HEK293 (cell line): ENCODE data around the gene CDC42BPA.

Experiments used
- CTCF ChIA-PET: fragments of 350-600 bp; formaldehyde crosslinking; extraction: SDS; loops from one replicate; lab custom pipeline; 2021; ENCODE audit warnings: antibody characterized with exemption; lab: Yijun Ruan, JAX
- POLR2A ChIA-PET: fragments of 300-600 bp; formaldehyde crosslinking; extraction: SDS; loops from one replicate; lab custom pipeline; 2020; ENCODE audit warnings: antibody characterized with exemption, inconsistent platforms; lab: Yijun Ruan, JAX
- H3K27ac ChIP-seq: fragments of 200-500 bp; sonication (Bioruptor generic); 2 replicates; pipeline ENCODE4 v1.5.1; 2014; ENCODE audit warnings: low read depth, low read length, control low read depth, inconsistent platforms; ENCODE audit errors: extremely low read depth
- H3K36me3 ChIP-seq, 2 experiments: fragments of 200-500 bp in 1 of 2; sonication (Bioruptor generic) in 1 of 2; 1 replicate in 1 of 2; 2 replicates in 1 of 2; pipeline ENCODE4 v1.5.1; 2014 to 2017; ENCODE audit warnings: inconsistent platforms in 2 of 2, low read length in 2 of 2; ENCODE audit not compliant: control insufficient read depth in 2 of 2, insufficient read depth in 1 of 2
- H3K4me1 ChIP-seq: fragments of 200-500 bp; sonication (Bioruptor generic); 2 replicates; pipeline ENCODE4 v1.5.1; 2014; ENCODE audit warnings: mild to moderate bottlenecking, low read length, inconsistent platforms; ENCODE audit not compliant: control insufficient read depth, insufficient read depth
- H3K4me3 ChIP-seq: 2 replicates; pipeline ENCODE4 v1.5.1; 2011; ENCODE audit warnings: low read depth, mild to moderate bottlenecking, control low read depth, low read length, moderate library complexity
- H3K9me3 ChIP-seq: fragments of 200-500 bp; sonication (Bioruptor generic); 2 replicates; pipeline ENCODE4 v1.5.1; 2014; ENCODE audit warnings: low read depth, low read length, inconsistent platforms; ENCODE audit not compliant: control insufficient read depth, insufficient read depth
- ATF2 ChIP-seq: fragments of 450-650 bp; formaldehyde crosslinking; IDR thresholded peaks from 2 replicates; pipeline ENCODE4 v1.5.1; 2016; ENCODE audit warnings: missing biosample characterization, missing genetic modification characterization, low read depth
- INSM2 ChIP-seq: fragments of 450-650 bp; formaldehyde crosslinking; IDR thresholded peaks from 2 replicates; pipeline ENCODE4 v1.5.1; 2016; ENCODE audit warnings: missing biosample characterization, missing genetic modification characterization
- KLF10 ChIP-seq: fragments of 450-650 bp; IDR thresholded peaks from 2 replicates; pipeline ENCODE4 v1.5.1; 2018; ENCODE audit warnings: missing biosample characterization, mild to moderate bottlenecking, missing genetic modification characterization
- KLF7 ChIP-seq: fragments of 450-650 bp; formaldehyde crosslinking; IDR thresholded peaks from 2 replicates; pipeline ENCODE4 v1.5.1; 2016; ENCODE audit warnings: missing biosample characterization, missing genetic modification characterization, borderline replicate concordance
- KLF8 ChIP-seq: fragments of 450-650 bp; formaldehyde crosslinking; IDR thresholded peaks from 2 replicates; pipeline ENCODE4 v1.5.1; 2016; ENCODE audit warnings: missing biosample characterization, missing genetic modification characterization
- MZF1 ChIP-seq: fragments of 450-650 bp; formaldehyde crosslinking; IDR thresholded peaks from 2 replicates; pipeline ENCODE4 v1.5.1; 2017; ENCODE audit warnings: missing biosample characterization, missing genetic modification characterization, borderline replicate concordance
- PRDM6 ChIP-seq: fragments of 450-650 bp; formaldehyde crosslinking; IDR thresholded peaks from 2 replicates; pipeline ENCODE4 v1.5.1; 2017; ENCODE audit warnings: missing biosample characterization, missing genetic modification characterization
- SP7 ChIP-seq: fragments of 450-650 bp; formaldehyde crosslinking; IDR thresholded peaks from 2 replicates; pipeline ENCODE4 v1.5.1; 2016; ENCODE audit warnings: missing biosample characterization, missing genetic modification characterization
- ZEB2 ChIP-seq: fragments of 450-650 bp; formaldehyde crosslinking; IDR thresholded peaks from 2 replicates; pipeline ENCODE4 v1.5.1; 2016; ENCODE audit warnings: missing biosample characterization, missing genetic modification characterization
- ZNF18 ChIP-seq: fragments of 450-650 bp; formaldehyde crosslinking; IDR thresholded peaks from 2 replicates; pipeline ENCODE4 v1.5.1; 2016; ENCODE audit warnings: missing biosample characterization, missing genetic modification characterization
- ZNF211 ChIP-seq: fragments of 450-650 bp; formaldehyde crosslinking; IDR thresholded peaks from 2 replicates; pipeline ENCODE4 v1.5.1; 2016; ENCODE audit warnings: low read depth, missing biosample characterization, missing genetic modification characterization
- ZNF266 ChIP-seq: fragments of 450-650 bp; formaldehyde crosslinking; IDR thresholded peaks from 2 replicates; pipeline ENCODE4 v1.5.1; 2016; ENCODE audit warnings: missing biosample characterization, missing genetic modification characterization, low read depth
- ZNF362 ChIP-seq: fragments of 450-650 bp; formaldehyde crosslinking; IDR thresholded peaks from 2 replicates; pipeline ENCODE4 v1.5.1; 2016; ENCODE audit warnings: missing biosample characterization, missing genetic modification characterization
- ZNF366 ChIP-seq: fragments of 450-650 bp; formaldehyde crosslinking; conservative IDR thresholded peaks from 2 replicates; pipeline ENCODE4 v1.5.1; 2016; ENCODE audit warnings: missing biosample characterization, missing genetic modification characterization
- ZNF610 ChIP-seq: fragments of 450-650 bp; formaldehyde crosslinking; IDR thresholded peaks from 2 replicates; pipeline ENCODE4 v1.5.1; 2016; ENCODE audit warnings: missing biosample characterization, missing genetic modification characterization, borderline replicate concordance
- ZNF629 ChIP-seq: fragments of 450-650 bp; formaldehyde crosslinking; IDR thresholded peaks from 2 replicates; pipeline ENCODE4 v1.5.1; 2017; ENCODE audit warnings: missing biosample characterization, missing genetic modification characterization
- ZNF660 ChIP-seq: fragments of 450-650 bp; IDR thresholded peaks from 2 replicates; pipeline ENCODE4 v1.5.1; 2018; ENCODE audit warnings: missing biosample characterization, mild to moderate bottlenecking, missing genetic modification characterization
- ZSCAN18 ChIP-seq: fragments of 450-650 bp; formaldehyde crosslinking; IDR thresholded peaks from 2 replicates; pipeline ENCODE4 v1.5.1; 2016; ENCODE audit warnings: missing biosample characterization, missing genetic modification characterization

CDC42BPA gene

GRCh38 chr1:227300682-227301081 is 17.6 kb downstream of the CDC42BPA start (continued):
- no peak for TF ChIP-seq KLF7 (tag by site-specific recombination)

GRCh38 chr1:227299688-227300087 is 18.6 kb downstream of the CDC42BPA start:
- no peak overlapping the region; the same call in 1 of the 2 replicates for H3K4me3 ChIP-seq
- H3K27ac ChIP-seq: no peak overlapping the region
- no peaks in the 10 kb centered on the region for H3K9me3 ChIP-seq
- peaks cover 13% of the 10 kb centered on the region for H3K4me1 ChIP-seq
- POLR2A ChIA-PET: no interaction called here
- TF ChIP-seq ATF2 (tag by site-specific recombination) (peak; percentile 87), MZF1 (tag by site-specific recombination) (no peak), KLF10 (0 out of 2 replicates have a peak, but pooled peaks have one; percentile 17), ZNF629 (tag by site-specific recombination) (peak; percentile 47; the same call in 1 of the 2 replicates), KLF8 (tag by site-specific recombination) (0 out of 2 replicates have a peak, but pooled peaks have one; percentile 10), ZNF18 (tag by site-specific recombination) (no peak)
- CTCF ChIA-PET: interaction anchor here (0.7 to 1.8 kb wide), 3 partner anchors 8 to 110 kb away, joined by 3 to 8 read pairs (median 3); no protein-coding TSS in a partner anchor
- H3K36me3 ChIP-seq: no peaks in the 10 kb centered on the region

- CTCF ChIA-PET: interaction anchor here (0.5 to 1.8 kb wide), 7 partner anchors 8 to 673 kb away, joined by 3 to 8 read pairs (median 3); no protein-coding TSS in a partner anchor
- POLR2A ChIA-PET: interaction anchor here (1.0 kb wide), 1 partner anchor 13 kb away, joined by 3 read pairs; no protein-coding TSS in a partner anchor
- no peaks in the 10 kb centered on the region for H3K36me3 ChIP-seq
- H3K4me1 ChIP-seq: peaks cover 13% of the 10 kb centered on the region
- no peaks in the 10 kb centered on the region for H3K9me3 ChIP-seq
- no peak overlapping the region; the same call in 1 of the 2 replicates for H3K4me3 ChIP-seq
- no peak overlapping the region for H3K27ac ChIP-seq
- TF ChIP-seq ZNF362 (peak; percentile 83), ZNF266 (tag by site-specific recombination) (no peak), ZNF610 (tag by site-specific recombination) (no peak), ZNF366 (tag by site-specific recombination) (0 out of 2 replicates have a peak, but pooled peaks have one; percentile 35), ZEB2 (tag by site-specific recombination) (peak; percentile 32; the same call in 1 of the 2 replicates), ZNF660 (tag by site-specific recombination) (peak; percentile 41; the same call in 1 of the 2 replicates), PRDM6 (tag by site-specific recombination) (peak; percentile 90), SP7 (tag by site-specific recombination) (0 out of 2 replicates have a peak, but pooled peaks have one; percentile 29), ZSCAN18 (tag by site-specific recombination) (no peak), ZNF211 (tag by site-specific recombination) (no peak), INSM2 (tag by site-specific recombination) (peak; percentile 22; the same call in 1 of the 2 replicates)
Measured at GRCh38 chr1:227299241-227299627, 19.1 kb downstream of the CDC42BPA start.
